Choroid plexus epithelial cell (primary cell): Measurements from ENCODE around the gene NSUN5.

Experiments
- DNase-seq: peaks from one replicate; pipeline ENCODE4 v3.0.0-alpha.2; 2010; ENCODE audit warnings: low read depth
- H3K4me3 ChIP-seq: 2 replicates; pipeline ENCODE4 v1.5.1; 2011; ENCODE audit warnings: low read depth, mild to moderate bottlenecking, control low read depth, low read length, moderate library complexity
- CTCF ChIP-seq: conservative IDR thresholded peaks from 2 replicates; pipeline ENCODE4 v1.5.1; 2011; ENCODE audit warnings: low read depth, mild to moderate bottlenecking, control low read depth, inconsistent platforms, low read length, moderate library complexity

The NSUN5 gene

DNA sequence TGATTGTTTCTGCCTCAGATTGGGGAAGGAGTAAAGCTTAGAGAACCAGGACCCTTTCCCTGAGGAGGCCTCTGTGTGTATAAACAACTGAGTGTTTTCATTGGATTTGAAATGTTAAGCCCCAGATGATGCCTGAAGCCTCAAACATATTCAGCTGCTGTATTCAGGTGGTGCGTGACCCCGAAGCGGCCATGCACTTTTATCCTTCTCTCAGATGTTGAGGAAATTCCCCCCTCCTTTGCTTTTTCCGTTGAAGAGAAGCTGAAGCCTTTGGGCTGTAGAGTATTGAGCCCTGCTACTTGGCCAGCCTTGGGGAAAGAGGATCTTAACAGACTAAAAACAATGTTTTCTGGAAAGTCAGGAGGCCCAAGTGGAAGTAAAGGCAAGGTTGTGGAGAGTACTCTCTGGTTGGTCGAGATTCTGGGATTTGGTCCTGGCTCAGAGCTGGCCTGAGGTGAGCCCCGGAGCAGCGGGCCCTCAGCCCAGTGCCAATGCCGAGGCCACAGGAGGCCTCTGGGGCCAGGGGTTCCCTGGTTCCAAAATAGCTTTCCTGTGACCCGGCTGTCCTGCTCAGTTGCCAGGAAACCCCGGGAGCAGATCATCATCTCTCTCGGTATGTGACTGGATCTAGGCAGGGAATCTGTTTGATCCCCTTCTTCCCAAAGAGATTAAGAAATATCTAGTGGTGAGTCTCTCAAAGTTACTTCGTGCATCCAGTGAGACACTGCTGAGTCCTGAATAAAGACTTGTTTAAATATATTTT lies 41.9 kb upstream of the NSUN5 start:
- H3K4me3 ChIP-seq, result no peak overlapping the region
- no peak for DNase-seq
- TF ChIP-seq CTCF, result no peak

DNA sequence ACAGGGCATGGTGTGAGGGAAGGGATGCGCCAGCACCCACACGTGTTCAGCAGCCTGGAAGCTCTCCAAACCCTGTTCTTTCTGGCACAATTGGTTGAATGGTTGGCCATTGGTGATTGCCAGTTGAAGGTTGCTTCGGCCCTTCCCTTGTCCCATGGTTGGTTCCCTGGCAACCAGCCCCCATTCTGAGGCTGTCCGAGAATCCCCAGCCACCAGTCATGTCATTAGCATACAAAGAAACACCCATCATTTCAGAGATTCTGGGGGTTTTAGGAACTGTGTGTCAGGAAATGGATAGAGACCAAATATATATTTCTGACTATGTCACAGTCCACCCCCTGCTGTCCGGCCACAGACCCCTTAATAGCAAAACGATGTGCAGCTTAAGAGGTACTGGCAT lies 41.1 kb upstream of the NSUN5 start:
- no peak for DNase-seq
- no peak overlapping the region for H3K4me3 ChIP-seq
- TF ChIP-seq CTCF, result no peak

GRCh38 chr7:73345951-73346350 lies 37.3 kb upstream of the NSUN5 start:
- no peak for TF ChIP-seq CTCF
- H3K4me3 ChIP-seq, result no peak overlapping the region
- no peak for DNase-seq

GRCh38 chr7:73345538-73345937 lies 36.9 kb upstream of the NSUN5 start:
- no peak overlapping the region for H3K4me3 ChIP-seq
- no peak for TF ChIP-seq CTCF
- DNase-seq, result no peak

DNA sequence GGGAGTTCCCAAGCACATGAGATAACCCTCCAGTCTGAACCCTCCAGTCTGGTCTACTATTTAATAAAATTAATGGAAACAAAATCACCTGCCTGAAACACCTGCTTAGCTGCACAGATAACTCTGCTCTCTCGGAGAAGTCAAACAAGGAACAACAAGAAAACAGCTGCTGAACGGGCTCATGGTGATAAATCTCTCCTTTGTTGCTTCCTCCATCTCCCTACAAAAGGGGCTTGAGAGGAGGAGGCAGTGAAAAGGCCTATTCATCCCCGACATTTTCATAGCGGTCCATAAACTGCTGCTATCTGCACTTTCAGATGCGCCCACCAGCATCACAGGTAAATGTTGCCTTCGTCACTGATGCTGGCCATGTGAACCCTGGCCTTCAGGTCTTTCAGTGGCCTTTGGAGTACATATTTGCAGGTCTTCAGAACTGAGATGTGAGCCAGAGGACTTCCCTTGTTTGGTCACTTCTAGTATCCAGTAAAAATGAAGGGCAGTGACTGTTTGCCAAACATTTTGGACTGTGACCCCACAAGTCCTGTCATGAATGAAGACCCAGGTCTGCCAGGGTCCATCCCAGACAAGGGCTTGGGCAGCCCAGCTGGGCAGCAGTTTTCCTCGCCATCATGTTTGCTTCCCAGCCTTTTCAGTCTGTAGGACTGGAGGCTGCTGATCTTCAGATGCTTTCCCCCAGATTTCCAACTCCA lies 35.2 kb upstream of the NSUN5 start:
- H3K4me3 ChIP-seq, result no peak overlapping the region
- DNase-seq, result no peak
- TF ChIP-seq CTCF, result no peak

DNA sequence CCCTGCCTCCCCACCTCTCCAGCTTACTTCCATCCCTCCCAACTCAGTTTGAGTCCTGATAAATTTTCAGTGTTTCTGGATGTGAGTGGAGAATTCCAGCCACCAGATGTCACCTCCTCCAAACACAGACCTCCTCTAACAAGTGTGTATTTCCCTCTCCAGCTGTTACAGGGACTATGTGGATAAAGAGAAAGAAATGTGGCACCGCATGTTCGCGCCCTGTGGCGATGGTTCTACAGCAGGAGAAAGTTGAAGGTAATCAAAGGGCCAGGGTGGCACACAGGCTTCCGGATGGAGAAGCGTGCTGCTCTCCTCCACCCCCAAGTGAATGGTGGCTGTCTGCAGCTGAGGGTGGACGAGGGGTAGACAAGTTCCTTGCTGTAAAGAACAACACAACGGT lies 34.0 kb upstream of the NSUN5 start:
- peak; percentile 84 for DNase-seq
- peak overlapping the region; percentile 38 for H3K4me3 ChIP-seq
- TF ChIP-seq CTCF, result peak; percentile 78
